Left ventricle myocardium inferior (tissue), 1 donor: ENCODE measurements around the gene RIMOC1. TPM values are rescaled to one million over a fixed set of nuclear protein-coding genes. Genes with fewer than 3 reads are reported as not detected.

Experiments used
- DNase-seq: peaks from one replicate; pipeline ENCODE4 v3.0.0-alpha.2; 2020
- H3K27ac ChIP-seq: fragments of 200-600 bp; replicated peaks from 2 replicates; pipeline ENCODE4 v1.8.0; 2021
- H3K27me3 ChIP-seq: fragments of 200-600 bp; 2 replicates; pipeline ENCODE4 v1.8.0; 2021; ENCODE audit warnings: low read depth
- H3K36me3 ChIP-seq: fragments of 200-600 bp; 2 replicates; pipeline ENCODE4 v1.8.0; 2021
- H3K4me1 ChIP-seq: fragments of 200-600 bp; 2 replicates; pipeline ENCODE4 v1.8.0; 2021
- H3K4me3 ChIP-seq: fragments of 200-600 bp; 2 replicates; pipeline ENCODE4 v1.8.0; 2021; ENCODE audit warnings: mild to moderate bottlenecking, moderate library complexity
- H3K9me3 ChIP-seq: fragments of 200-600 bp; replicated peaks from 2 replicates; pipeline ENCODE4 v1.8.0; 2021
- CTCF ChIP-seq: fragments of 200-600 bp; IDR thresholded peaks from 2 replicates; pipeline ENCODE4 v1.8.0; 2021; ENCODE audit warnings: antibody characterized with exemption, mild to moderate bottlenecking, borderline replicate concordance
- intact Hi-C: fragments of 100-400 bp; cut with micrococcal nuclease; formaldehyde crosslinking; loops from one replicate; pipeline ENCODE4 v1.11.0; 2022
- long read RNA-seq: library from polyadenylated mRNA; unstranded; transcript quantifications from one replicate; pipeline ENCODE4 v2.0.0, GENCODE V29; 2021
- total RNA-seq: library from RNA; stranded (reverse); fragmentation: NEBNext Ultra II Directional; extraction: Animal tissue kit (Norgen Biotek cat#: 25700); gene quantifications from one replicate; pipeline ENCODE4 v1.2.1, GENCODE V29; 2021
- donor health status: DM: no; HTN: yes; CAD: no; lungs with severe emphysema.

RIMOC1 gene
- 15.3 TPM for total RNA-seq
- long read RNA-seq, full-length matches to known transcripts: 4 of 6 reads
- long read RNA-seq, partial matches to known transcripts: 0 of 6 reads
- long read RNA-seq, other reads (novel, unspliced or antisense): 2 of 6 reads

GRCh38 chr5:41903892-41904799, at the start of gene RIMOC1:
TSS of gene RIMOC1 (plus strand) at chr5:41904344. CDS start at chr5:41904368, 24 bp downstream.
- intact Hi-C loops: no loop called here
- peak; percentile 98 for DNase-seq
- H3K4me1 ChIP-seq: peaks cover 53% of the 10 kb centered on the region
- TF ChIP-seq CTCF: no peak
- peaks cover 13% of the 10 kb centered on the region for H3K36me3 ChIP-seq
- H3K9me3 ChIP-seq: no peaks in the 10 kb centered on the region
- peak within 1 kb of the TSS; percentile 85 for H3K4me3 ChIP-seq
- peak within 1 kb of the TSS; percentile 89 for H3K27ac ChIP-seq
- no peaks in the 10 kb centered on the region for H3K27me3 ChIP-seq

GRCh38 chr5:41856644-41857491, 47.3 kb upstream of the RIMOC1 start:
- no peak for DNase-seq
- peak; percentile 87 for TF ChIP-seq CTCF
- Histone ChIP-seq H3K27me3 (no peaks in the 10 kb centered on the region), H3K9me3 (no peaks in the 10 kb centered on the region), H3K4me3 (no peak overlapping the region), H3K27ac (peak overlapping the region; percentile 6), H3K4me1 (peaks cover 5% of the 10 kb centered on the region), H3K36me3 (peaks cover 70% of the 10 kb centered on the region)
- intact Hi-C loops: loop anchor here (5.0 kb wide), 1 partner anchor 910 kb away; no protein-coding TSS in a partner anchor

GRCh38 chr5:41857989-41858388, 46.2 kb upstream of the RIMOC1 start:
- no peak for DNase-seq
- Histone ChIP-seq H3K36me3 (peaks cover 67% of the 10 kb centered on the region), H3K27me3 (no peaks in the 10 kb centered on the region), H3K4me3 (no peak overlapping the region), H3K9me3 (no peaks in the 10 kb centered on the region), H3K27ac (no peak overlapping the region), H3K4me1 (peaks cover 7% of the 10 kb centered on the region)
- intact Hi-C loops: loop anchor here (5.0 kb wide), 1 partner anchor 909 kb away; no protein-coding TSS in a partner anchor
- TF ChIP-seq CTCF: no peak

GRCh38 chr5:41858890-41859289, 45.3 kb upstream of the RIMOC1 start:
- DNase-seq: no peak
- peaks cover 12% of the 10 kb centered on the region for H3K4me1 ChIP-seq
- no peak for TF ChIP-seq CTCF
- no peaks in the 10 kb centered on the region for H3K27me3 ChIP-seq
- no peak overlapping the region for H3K4me3 ChIP-seq
- peaks cover 58% of the 10 kb centered on the region for H3K36me3 ChIP-seq
- intact Hi-C loops: loop anchor here (5.0 kb wide), 1 partner anchor 908 kb away; no protein-coding TSS in a partner anchor
- H3K9me3 ChIP-seq: no peaks in the 10 kb centered on the region
- no peak overlapping the region for H3K27ac ChIP-seq

- intact Hi-C loops: no loop called here
- no peak overlapping the region for H3K4me3 ChIP-seq
Observed at GRCh38 chr5:41863871-41864486, 40.2 kb upstream of the RIMOC1 start.

More at GRCh38 chr5:41863871-41864486, 40.2 kb upstream of the RIMOC1 start:
- no peaks in the 10 kb centered on the region for H3K27me3 ChIP-seq
- DNase-seq: no peak
- H3K36me3 ChIP-seq: peaks cover 34% of the 10 kb centered on the region
- TF ChIP-seq CTCF: no peak
- no peaks in the 10 kb centered on the region for H3K9me3 ChIP-seq
- H3K4me1 ChIP-seq: peaks cover 24% of the 10 kb centered on the region
- no peak overlapping the region for H3K27ac ChIP-seq
